GM19035 (cell line): Measurements from ENCODE around the gene ADAM22.

Experiments used
- ATAC-seq: cut with Tn5 transposase; IDR thresholded peaks from one replicate; pipeline ENCODE4 v1.9.1; 2021; ENCODE audit not compliant: unreplicated experiment

The ADAM22 gene

GRCh38 chr7:88208521-88208920 is 274.5 kb downstream of the ADAM22 start:
- no peak for ATAC-seq

DNA sequence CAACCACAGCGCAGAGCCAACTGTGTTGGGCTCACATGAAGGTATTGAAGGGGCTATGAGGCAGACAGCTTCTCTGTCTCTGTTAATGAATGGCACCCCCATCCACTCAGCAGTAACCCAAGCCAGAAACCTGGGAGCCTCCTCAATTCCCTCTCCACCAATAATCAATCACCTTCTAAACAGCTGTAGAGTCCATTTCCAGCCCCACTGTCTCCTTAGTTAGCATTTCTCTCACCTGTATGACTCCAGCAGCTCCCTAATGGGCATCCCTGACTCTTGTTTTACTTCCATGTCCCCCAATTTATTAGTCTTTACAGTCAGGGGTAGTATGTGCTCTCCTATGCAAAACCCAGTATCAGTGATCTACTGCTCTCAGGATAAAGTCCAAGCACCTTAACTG is 278.9 kb downstream of the ADAM22 start:
- ATAC-seq = no peak

DNA sequence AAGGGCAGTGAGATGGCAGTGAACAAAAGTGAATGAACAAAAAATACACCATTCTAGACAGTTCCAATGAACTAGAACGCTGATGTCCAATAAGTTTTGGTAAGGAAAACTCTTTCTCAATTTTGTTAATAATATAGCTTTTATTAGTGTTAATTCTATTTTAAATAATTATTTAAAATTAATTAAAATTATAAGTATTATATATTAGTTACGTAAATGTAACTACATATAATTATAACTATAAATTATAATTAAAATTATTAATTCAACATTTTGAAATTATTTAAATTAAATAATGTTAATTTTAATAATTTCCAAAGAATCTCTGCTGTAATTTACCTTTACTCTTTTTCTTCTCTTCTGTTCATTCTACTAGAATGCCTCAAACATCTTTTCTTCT is 280.4 kb downstream of the ADAM22 start:
- no peak for ATAC-seq

DNA sequence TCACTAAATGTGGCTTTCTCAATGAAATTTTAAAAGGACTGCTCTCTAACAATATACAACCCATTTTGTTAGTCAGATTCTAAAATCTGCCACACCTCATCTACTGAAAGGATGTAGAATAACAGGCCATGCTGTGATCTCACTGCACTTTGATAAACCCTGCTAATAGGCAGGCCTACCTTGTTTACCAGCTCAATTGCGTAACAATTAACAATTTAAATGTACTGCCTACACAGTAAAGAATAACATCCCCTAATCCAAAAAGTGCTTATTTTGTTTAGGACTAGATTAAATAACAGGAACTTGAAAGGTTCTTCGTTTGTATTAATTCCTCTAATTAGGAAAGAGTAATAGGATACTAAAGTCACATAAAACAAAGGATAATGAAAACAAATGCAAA is 281.2 kb downstream of the ADAM22 start:
- ATAC-seq = no peak

DNA sequence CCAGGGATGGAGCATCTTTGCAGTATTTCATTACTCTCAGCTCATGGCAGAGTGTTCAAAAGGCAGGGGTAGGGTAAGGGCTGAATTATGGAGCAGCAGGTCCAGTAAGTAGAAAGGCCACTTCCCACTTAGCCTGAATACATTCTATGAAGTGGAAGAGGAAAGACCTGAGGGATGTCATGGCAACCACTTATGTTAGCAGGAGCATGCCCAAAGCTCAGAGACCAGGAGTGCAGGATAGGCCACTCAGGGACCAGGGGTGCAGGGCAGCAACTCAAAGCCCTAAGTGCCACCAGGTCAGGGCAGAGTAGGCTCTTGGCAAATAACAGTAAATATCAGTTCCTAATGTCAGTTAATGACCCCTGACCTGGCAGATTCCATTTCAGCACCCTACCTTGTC is 282.2 kb downstream of the ADAM22 start:
- ATAC-seq = no peak

GRCh38 chr7:88217675-88218428 is 283.8 kb downstream of the ADAM22 start:
- peak; percentile 68 for ATAC-seq

DNA sequence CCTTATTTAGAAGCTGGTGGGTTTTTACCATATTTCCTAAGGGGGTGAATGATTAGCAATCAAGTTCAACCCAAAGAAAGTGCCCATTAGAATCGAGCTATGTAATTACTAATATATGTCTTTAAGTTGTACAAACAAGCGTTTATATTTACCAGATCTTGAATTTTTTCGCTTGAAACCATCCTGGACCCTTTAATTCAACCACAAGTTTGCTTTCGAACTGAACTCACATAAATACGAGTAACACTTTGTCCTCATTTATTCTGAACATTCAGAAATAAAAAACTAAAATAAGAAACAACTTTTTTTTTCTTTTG is 284.3 kb downstream of the ADAM22 start:
- ATAC-seq = no peak

- peak; percentile 31 for ATAC-seq
Measured at GRCh38 chr7:88218836-88219605, 285.0 kb downstream of the ADAM22 start.

GRCh38 chr7:88219781-88220747 is 286.0 kb downstream of the ADAM22 start, which contains the start of gene SRI:
Gene SRI, minus strand, starts transcription at chr7:88220038. Its CDS starts 12 bp downstream, at chr7:88220026.
- peak; percentile 73 for ATAC-seq

GRCh38 chr7:88223265-88223664 is 289.2 kb downstream of the ADAM22 start:
- ATAC-seq = no peak

DNA sequence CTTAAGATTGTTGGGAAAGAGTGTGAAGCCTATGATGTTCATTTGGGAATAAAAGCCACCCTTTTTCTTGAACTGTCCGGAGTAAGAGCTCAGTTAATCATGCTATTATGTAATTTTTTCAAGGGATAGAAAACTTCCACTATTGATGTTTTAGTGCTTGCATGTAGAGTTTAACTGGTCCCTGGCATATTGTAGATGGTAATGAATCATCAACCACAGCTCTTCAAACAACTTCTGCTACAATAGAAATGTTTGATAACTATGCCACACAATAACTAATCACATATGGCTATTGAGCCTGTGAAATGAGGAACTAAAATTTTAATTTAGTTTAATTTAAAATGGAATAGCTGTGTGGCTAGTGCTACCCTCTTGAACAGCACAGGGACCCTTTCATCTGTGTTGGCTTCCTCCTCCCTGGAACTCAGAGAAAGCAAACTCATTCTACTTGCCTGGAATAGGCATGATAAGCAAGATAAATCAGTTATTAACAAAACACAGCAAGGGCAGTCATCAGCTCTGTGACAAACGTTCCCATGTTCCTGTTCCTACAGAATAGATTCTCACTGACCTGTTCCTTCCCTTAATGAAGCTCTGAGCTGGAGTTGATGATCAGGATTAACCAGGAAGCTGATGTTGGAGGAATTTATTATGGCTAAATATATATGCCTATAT is 290.7 kb downstream of the ADAM22 start:
- ATAC-seq = no peak

DNA sequence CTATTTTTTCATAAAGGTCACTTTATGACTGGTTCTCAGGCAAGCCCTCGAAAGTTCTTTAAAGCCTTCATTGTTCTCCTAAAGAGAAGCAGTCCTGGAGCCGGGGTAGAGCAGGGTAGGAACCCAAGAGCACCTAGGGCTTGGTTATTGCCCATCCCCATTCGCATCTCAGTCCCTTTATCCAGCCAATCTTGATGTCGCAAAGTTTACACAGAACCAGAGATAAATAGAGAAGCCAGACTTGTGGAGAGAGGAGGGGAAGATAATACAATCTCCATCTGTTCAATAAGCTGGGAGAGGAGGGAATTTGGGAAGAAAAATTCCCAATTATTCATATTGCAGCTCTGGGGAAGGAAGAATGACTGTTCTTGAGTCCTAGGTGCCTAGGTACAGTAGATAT is 292.1 kb downstream of the ADAM22 start:
- ATAC-seq = no peak

- ATAC-seq = no peak
Measured at GRCh38 chr7:88226886-88227516, 292.9 kb downstream of the ADAM22 start.

DNA sequence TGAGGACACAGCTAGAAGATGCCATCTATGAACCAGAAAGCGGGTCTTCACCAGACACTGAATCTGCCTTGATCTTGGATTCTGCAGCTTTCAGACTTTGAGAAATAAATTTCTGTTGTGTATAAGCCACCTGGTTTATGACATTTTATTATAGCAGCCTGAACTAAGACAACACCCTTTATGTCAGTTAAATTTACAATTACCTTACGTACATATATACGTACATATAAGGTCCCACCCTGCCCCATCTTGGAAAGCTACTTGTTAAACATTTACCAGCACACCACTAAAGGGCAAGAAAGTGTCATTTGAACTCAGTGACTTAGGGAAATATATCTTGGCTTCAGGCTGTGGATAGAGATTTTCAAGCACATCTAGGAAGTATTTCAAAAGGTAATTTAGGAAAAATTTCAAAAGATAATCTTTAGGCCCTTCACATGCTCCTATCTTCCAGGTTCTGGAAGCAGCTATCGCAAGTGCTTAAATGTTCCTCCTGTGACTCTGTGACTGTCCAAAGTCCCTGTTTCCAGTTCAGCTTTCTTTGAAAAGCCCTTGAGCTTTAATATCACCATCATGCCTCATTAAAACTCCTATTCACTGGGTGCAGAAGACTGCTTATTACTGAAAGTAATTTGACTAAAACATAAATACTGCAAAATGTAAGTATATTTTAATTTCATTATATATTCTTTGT is 295.4 kb downstream of the ADAM22 start:
- ATAC-seq = no peak

DNA sequence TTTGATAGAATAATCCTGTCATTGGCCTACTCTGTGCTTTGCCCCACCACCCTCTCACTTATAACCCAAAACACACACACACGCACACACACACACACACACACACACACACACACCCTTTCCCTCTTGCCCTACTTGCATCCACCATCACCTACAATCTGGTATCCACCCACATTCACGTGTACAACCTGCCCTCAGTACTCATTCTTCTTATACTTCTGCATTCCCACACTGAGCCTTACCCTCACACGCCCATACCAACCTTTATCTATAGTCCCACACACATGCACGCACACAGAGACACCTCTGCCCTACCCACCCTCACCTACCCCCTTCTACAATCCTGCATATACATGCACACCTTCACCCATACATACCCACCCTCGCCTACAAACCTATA is 296.6 kb downstream of the ADAM22 start:
- no peak for ATAC-seq

GRCh38 chr7:88233828-88234227 is 299.8 kb downstream of the ADAM22 start:
- ATAC-seq = no peak

DNA sequence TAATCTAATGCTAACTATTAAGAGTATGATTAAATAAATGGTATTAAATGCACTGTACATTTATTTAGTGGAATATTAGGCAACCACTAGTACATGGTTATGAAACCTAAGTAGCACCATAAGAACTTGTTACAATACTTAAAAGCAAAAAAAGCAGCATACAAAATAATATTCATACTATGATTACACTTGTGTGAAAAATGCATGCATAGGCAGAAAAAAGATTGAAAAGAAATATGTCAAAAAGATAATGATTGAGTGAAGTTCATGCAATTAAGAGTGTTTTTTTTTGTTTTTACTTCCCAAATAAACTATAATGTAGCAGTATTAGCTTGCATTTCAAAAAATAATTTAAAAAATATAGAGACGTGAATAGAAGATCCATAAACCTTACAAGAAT is 305.8 kb downstream of the ADAM22 start:
- no peak for ATAC-seq

- peak; percentile 82 for ATAC-seq
Measured at GRCh38 chr7:88243345-88243909, 309.4 kb downstream of the ADAM22 start.

- ATAC-seq = no peak
Measured at GRCh38 chr7:88244258-88244657, 310.2 kb downstream of the ADAM22 start.
